HepG2 (cell line): ENCODE measurements around the gene RNF5. TPM values are rescaled to one million over a fixed set of nuclear protein-coding genes. Genes with fewer than 3 reads are reported as not detected.

ENCODE experiments used
- HNF1A ChIP-seq, 2 experiments: sonication (generic) in 1 of 2; formaldehyde crosslinking in 1 of 2; IDR thresholded peaks; 2 replicates each; pipeline versions ENCODE4 v1.4.0 to v1.6.1; 2016 to 2020; ENCODE audit warnings: borderline replicate concordance in 1 of 2, low read depth in 1 of 2, mild to moderate bottlenecking in 1 of 2, missing genetic modification reagents in 1 of 2
- HNRNPL ChIP-seq: fragments of 200-400 bp; formaldehyde crosslinking; IDR thresholded peaks from 2 replicates; pipeline ENCODE4 v1.6.1; 2017; ENCODE audit warnings: mild to moderate bottlenecking, low read depth, low read length
- KDM4B ChIP-seq: sonication (generic); formaldehyde crosslinking; IDR thresholded peaks from 2 replicates; pipeline ENCODE4 v1.4.0; 2020; ENCODE audit warnings: missing genetic modification reagents
- NFIB ChIP-seq: sonication (generic); formaldehyde crosslinking; IDR thresholded peaks from 2 replicates; pipeline ENCODE4 v1.9.0; 2021; ENCODE audit warnings: missing genetic modification reagents, mild to moderate bottlenecking, borderline replicate concordance
- NR2F1 ChIP-seq, 2 experiments: fragments of 450-650 bp in 1 of 2; formaldehyde crosslinking in 1 of 2; IDR thresholded peaks; 2 replicates each; pipeline versions ENCODE4 v1.5.0 to v1.6.1; 2016 to 2020; ENCODE audit warnings: mild to moderate bottlenecking in 1 of 2, missing compliant biosample characterization in 1 of 2, missing genetic modification reagents in 1 of 2, moderate library complexity in 1 of 2
- THRA ChIP-seq: sonication (generic); formaldehyde crosslinking; IDR thresholded peaks from 2 replicates; pipeline ENCODE4 v1.4.0; 2020; ENCODE audit warnings: missing genetic modification reagents, borderline replicate concordance
- U2AF1 ChIP-seq: fragments of 200-400 bp; formaldehyde crosslinking; optimal IDR thresholded peaks from 2 replicates; pipeline ENCODE3; 2017; ENCODE audit warnings: mild to moderate bottlenecking, low read depth, low read length
- ZBTB21 ChIP-seq: sonication (generic); formaldehyde crosslinking; IDR thresholded peaks from 2 replicates; pipeline ENCODE4 v1.4.0; 2020; ENCODE audit warnings: missing genetic modification reagents
- ZBTB37 ChIP-seq: sonication (generic); formaldehyde crosslinking; IDR thresholded peaks from 2 replicates; pipeline ENCODE4 v1.4.0; 2020; ENCODE audit warnings: mild to moderate bottlenecking, missing genetic modification reagents
- ZHX1 ChIP-seq: sonication (generic); formaldehyde crosslinking; IDR thresholded peaks from 2 replicates; pipeline ENCODE4 v1.8.1; 2022; ENCODE audit warnings: low read depth, mild to moderate bottlenecking, missing genetic modification reagents
- ZNF710 ChIP-seq: sonication (generic); formaldehyde crosslinking; IDR thresholded peaks from 2 replicates; pipeline ENCODE4 v1.5.0; 2020; ENCODE audit warnings: mild to moderate bottlenecking, missing genetic modification reagents, borderline replicate concordance
- ZNF768 ChIP-seq: sonication (generic); formaldehyde crosslinking; IDR thresholded peaks from 2 replicates; pipeline ENCODE4 v1.4.0; 2020; ENCODE audit warnings: missing genetic modification reagents
- ZNF773 ChIP-seq: sonication (generic); formaldehyde crosslinking; IDR thresholded peaks from 2 replicates; pipeline ENCODE4 v1.4.0; 2020; ENCODE audit warnings: missing genetic modification reagents, borderline replicate concordance
- ZNF839 ChIP-seq: sonication (generic); formaldehyde crosslinking; IDR thresholded peaks from 2 replicates; pipeline ENCODE4 v1.4.0; 2020; ENCODE audit warnings: missing genetic modification reagents, mild to moderate bottlenecking, borderline replicate concordance
- polyA plus RNA-seq, 8 experiments: library from polyadenylated mRNA; depleted of rRNA in 3 of 8; stranded (reverse) in 7 of 8; unstranded in 1 of 8; fragments of >200 nt; fragmentation: Illumina TruSeq in 4 of 8; extraction: Trizol in 4 of 8; gene quantifications; 2 replicates each; pipeline versions ENCODE4 v1.2.1 to v1.2.3, GENCODE V29; 2011 to 2016; ENCODE audit warnings: low read depth in 4 of 8, missing spikeins in 1 of 8, mixed read lengths in 1 of 8; ENCODE audit not compliant: insufficient read depth in 1 of 8
- total RNA-seq, 5 experiments: library from RNA; depleted of rRNA; stranded (reverse); fragments of >200 nt; fragmentation: Illumina TruSeq; extraction: Trizol; gene quantifications; 2 replicates each; pipeline ENCODE4 v1.2.3, GENCODE V29; 2016; ENCODE audit warnings: low read depth in 1 of 5

RNF5 gene
- total and polyA plus RNA-seq, 2 of the 13 experiments (the other 11 are each of a cell fraction or from before 2014, with no cell fraction given): 98.0 to 131 TPM

- TF ChIP-seq NR2F1 (CRISPR knock-in tag; IDR thresholded peaks at IDR 0.05) (no peak; a peak in 1 of 4 replicates), ZNF768 (CRISPR knock-in tag) (no peak), KDM4B (CRISPR knock-in tag) (peak; percentile 41; the same call in 1 of the 2 replicates), THRA (CRISPR knock-in tag) (peak; percentile 69), NFIB (CRISPR knock-in tag) (no peak), ZBTB37 (CRISPR knock-in tag) (no peak), ZBTB21 (CRISPR knock-in tag) (peak; percentile 50; the same call in 1 of the 2 replicates), ZNF839 (no peak), HNF1A (IDR thresholded peaks at IDR 0.05; ENCODE audit: low read depth) (peak; percentile 64; the same call in 1 of the 2 replicates), HNF1A (CRISPR knock-in tag; IDR thresholded peaks at IDR 0.05; ENCODE audit: borderline replicate concordance) (peak; percentile 76), ZNF773 (peak; percentile 76), HNRNPL (peak; percentile 91), U2AF1 (no peak), ZNF710 (peak; percentile 83), ZHX1 (peak; percentile 67; the same call in 1 of the 2 replicates)
These were observed 24.4 kb upstream of the RNF5 start, which contains the start of gene PPT2 (continued) for GRCh38 chr6:32153564-32154513.
